ENCODE measurements around the gene CEPT1. TPM values are rescaled to one million over a fixed set of nuclear protein-coding genes. Genes with fewer than 3 reads are reported as not detected.

Gene CEPT1
- total RNA-seq, 2 experiments from 2014 or later = 36.0 to 38.6 TPM

- peak overlapping the region; percentile 98 for H3K27ac Mint-ChIP-seq
- H3K4me1 Mint-ChIP-seq (ENCODE audit: low read depth) = peaks cover 93% of the 10 kb centered on the region
- CTCF ChIA-PET = interaction anchor here (1.0 to 1.4 kb wide), 4 partner anchors 10 to 210 kb away, joined by 3 to 6 read pairs (median 4); no protein-coding TSS in a partner anchor
- H3K36me3 Mint-ChIP-seq (ENCODE audit: low read depth) = peaks cover 100% of the 10 kb centered on the region
- DNase-seq (no peak), ATAC-seq (no peak)
- POLR2A ChIA-PET = interaction anchor here (0.5 to 4.4 kb wide), 6 partner anchors 8 to 1689 kb away, joined by 3 to 55 read pairs (median 7); no protein-coding TSS in a partner anchor
- no peak for TF ChIP-seq CTCF (IDR thresholded peaks at IDR 0.05)
- intact Hi-C loops (cut with micrococcal nuclease) = loop anchor here (5.0 kb wide), 1 partner anchor 36 kb away; the partner anchor contains the start of gene CHI3L2
- H3K9me3 Mint-ChIP-seq = no peaks in the 10 kb centered on the region
- H3K4me3 Mint-ChIP-seq = no peak overlapping the region
- H3K27me3 Mint-ChIP-seq = no peaks in the 10 kb centered on the region
Observed at GRCh38 chr1:111190931-111191451, 51.0 kb downstream of the CEPT1 start.

GRCh38 chr1:111191496-111191895 lies 51.5 kb downstream of the CEPT1 start:
- intact Hi-C loops (cut with micrococcal nuclease) = loop anchor here (5.0 kb wide), 1 partner anchor 36 kb away; the partner anchor contains the start of gene CHI3L2
- POLR2A ChIA-PET = interaction anchor here (0.5 to 4.4 kb wide), 7 partner anchors 8 to 1689 kb away, joined by 3 to 55 read pairs (median 5); no protein-coding TSS in a partner anchor
- H3K4me3 Mint-ChIP-seq = no peak overlapping the region

DNA sequence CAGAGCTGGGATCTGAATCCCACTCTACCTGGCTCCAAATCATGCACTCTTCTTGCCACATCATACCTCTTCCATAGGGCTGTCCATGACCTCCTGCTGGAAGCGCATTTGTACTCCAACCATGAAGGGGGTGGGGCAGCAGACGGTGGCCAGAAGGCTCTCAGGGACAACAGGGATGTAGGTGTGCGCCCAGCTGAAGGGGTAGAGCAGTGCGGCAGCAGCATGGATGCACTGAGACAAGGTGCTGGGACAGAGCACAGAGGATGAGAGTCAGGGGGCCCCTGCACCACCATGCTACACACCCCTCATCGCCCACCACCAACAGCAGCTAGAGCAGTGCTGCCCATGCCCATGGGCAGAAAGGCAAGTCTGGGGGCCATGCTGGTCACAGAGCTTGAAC lies 52.1 kb downstream of the CEPT1 start:
- Mint-ChIP-seq H3K27ac (peak overlapping the region; percentile 98), H3K27me3 (no peaks in the 10 kb centered on the region), H3K9me3 (no peaks in the 10 kb centered on the region), H3K4me1 (ENCODE audit: low read depth) (peaks cover 94% of the 10 kb centered on the region), H3K4me3 (no peak overlapping the region), H3K36me3 (ENCODE audit: low read depth) (peaks cover 100% of the 10 kb centered on the region)
- POLR2A ChIA-PET = interaction anchor here (1.2 to 4.4 kb wide), 8 partner anchors 7 to 42 kb away, joined by 3 to 55 read pairs (median 5); no protein-coding TSS in a partner anchor
- DNase-seq (no peak), ATAC-seq (no peak)
- intact Hi-C loops (cut with micrococcal nuclease) = loop anchor here (5.0 kb wide), 1 partner anchor 35 kb away; the partner anchor contains the start of gene CHI3L2
- no peak for TF ChIP-seq CTCF (IDR thresholded peaks at IDR 0.05)
- CTCF ChIA-PET = interaction anchor here (1.0 to 1.6 kb wide), 7 partner anchors 9 to 209 kb away, joined by 3 to 6 read pairs (median 4); no protein-coding TSS in a partner anchor

More at GRCh38 chr1:111191496-111191895, 51.5 kb downstream of the CEPT1 start:
- no peak for ATAC-seq
- no peak for TF ChIP-seq CTCF (IDR thresholded peaks at IDR 0.05)
- no peaks in the 10 kb centered on the region for H3K9me3 Mint-ChIP-seq
- peaks cover 100% of the 10 kb centered on the region for H3K36me3 Mint-ChIP-seq (ENCODE audit: low read depth)
- H3K27ac Mint-ChIP-seq = peak overlapping the region; percentile 98
- no peak for DNase-seq
- no peaks in the 10 kb centered on the region for H3K27me3 Mint-ChIP-seq
- CTCF ChIA-PET = interaction anchor here (1.0 to 1.4 kb wide), 4 partner anchors 10 to 209 kb away, joined by 3 to 6 read pairs (median 4); no protein-coding TSS in a partner anchor
- peaks cover 95% of the 10 kb centered on the region for H3K4me1 Mint-ChIP-seq (ENCODE audit: low read depth)

DNA sequence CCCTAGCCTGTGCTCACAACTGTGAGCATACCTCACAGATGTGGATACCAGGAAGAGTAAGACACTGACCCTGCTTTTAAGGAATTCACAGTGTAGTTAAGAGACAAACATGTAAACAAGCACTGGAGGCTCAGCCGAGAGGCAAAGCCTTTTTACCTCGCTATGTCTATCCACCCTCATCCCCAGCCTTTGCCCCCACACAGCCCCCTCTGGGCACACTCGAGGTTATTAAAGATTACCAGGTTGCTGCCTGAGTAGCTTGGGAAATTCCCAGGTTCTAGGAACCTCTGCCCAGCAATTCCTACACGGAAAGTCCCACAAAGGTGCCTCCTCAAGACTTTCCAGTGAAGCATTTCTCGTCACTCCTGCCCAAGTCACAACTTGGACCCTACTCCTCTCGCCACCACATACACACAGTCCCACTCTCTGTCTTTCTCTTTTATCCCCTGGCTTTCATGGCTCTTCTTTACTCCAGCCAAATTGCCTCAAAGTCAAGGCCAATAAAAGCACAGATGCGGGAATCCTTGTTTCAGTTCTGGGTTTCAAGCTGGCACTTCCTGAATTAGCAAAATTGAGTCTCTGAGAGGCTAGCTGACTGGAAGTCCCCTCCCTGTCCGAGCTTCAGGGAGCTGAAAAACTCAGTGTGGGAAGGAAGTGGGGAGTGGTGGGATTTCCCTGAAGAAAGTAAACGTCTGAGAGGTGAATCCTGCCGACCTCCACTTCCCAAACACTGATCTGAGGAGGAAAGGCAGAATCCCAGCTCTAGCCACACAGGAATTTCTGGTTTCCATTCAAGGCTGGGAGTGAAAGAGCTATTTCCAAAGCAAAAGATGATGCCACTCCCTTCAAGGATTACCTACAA lies 52.9 kb downstream of the CEPT1 start:
- intact Hi-C loops (cut with micrococcal nuclease) = loop anchor here (5.0 kb wide), 1 partner anchor 34 kb away; the partner anchor contains the start of gene CHI3L2
- H3K27ac Mint-ChIP-seq = peak overlapping the region; percentile 98
- DNase-seq (no peak), ATAC-seq (no peak)
- no peak for TF ChIP-seq CTCF (IDR thresholded peaks at IDR 0.05)
- peaks cover 94% of the 10 kb centered on the region for H3K4me1 Mint-ChIP-seq (ENCODE audit: low read depth)
- no peaks in the 10 kb centered on the region for H3K9me3 Mint-ChIP-seq
- POLR2A ChIA-PET = interaction anchor here (0.9 to 4.4 kb wide), 9 partner anchors 11 to 54 kb away, joined by 3 to 55 read pairs (median 4); no protein-coding TSS in a partner anchor
- CTCF ChIA-PET = interaction anchor here (0.8 to 1.6 kb wide), 6 partner anchors 10 to 141 kb away, joined by 3 to 5 read pairs (median 4); no protein-coding TSS in a partner anchor
- H3K4me3 Mint-ChIP-seq = peak overlapping the region; percentile 99
- H3K27me3 Mint-ChIP-seq = no peaks in the 10 kb centered on the region
- peaks cover 100% of the 10 kb centered on the region for H3K36me3 Mint-ChIP-seq (ENCODE audit: low read depth)
